Measurements from ENCODE around the gene KRT33B. TPM values are rescaled to one million over a fixed set of nuclear protein-coding genes. Genes with fewer than 3 reads are reported as not detected.
A peak's percentile ranks its signal among the peaks of the same experiment; 100 is the strongest.

KRT33B gene
- total and polyA plus RNA-seq, 2 of the 13 experiments (the other 11 are each of a cell fraction or from before 2014, with no cell fraction given): not detected

DNA sequence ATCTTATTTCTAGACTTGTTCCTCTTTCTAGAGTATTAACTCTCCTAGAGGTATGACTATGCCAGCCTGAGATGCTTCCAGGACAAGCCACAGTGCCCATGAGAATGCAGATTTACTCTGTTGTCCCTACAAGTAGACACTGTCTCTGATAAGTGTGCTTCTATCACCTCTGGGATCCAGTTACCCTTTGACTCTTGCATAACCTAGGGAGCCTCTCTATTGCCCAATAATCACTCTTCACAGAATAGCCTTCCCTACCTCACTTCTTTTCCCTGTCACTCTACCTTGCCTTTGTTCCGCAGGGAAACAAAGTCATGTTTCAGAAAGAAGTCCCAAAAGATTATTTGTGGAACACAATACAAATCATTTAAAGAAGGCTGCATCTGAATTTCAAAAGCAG lies 14.1 kb upstream of the KRT33B start:
- intact Hi-C loops (cut with micrococcal nuclease; ENCODE audit: unreplicated experiment) (no loop called here), in situ Hi-C loops (cut with HindIII; ENCODE audit: extremely low pct_ligation_motif_present, low pct_unique_long_range_greater_than_20kb) (no loop called here)
- ATAC-seq (peak; percentile 60; the same call in 2 of the 3 replicates), DNase-seq (ENCODE audit: low spot score) (peak; percentile 21), FAIRE-seq (peak; percentile 4)
- Histone ChIP-seq H3K4me1 (ENCODE audit: insufficient read depth, low read length) (0 out of 2 replicates have a peak, but pooled peaks cover 4% of the 10 kb centered on the region), H3K27me3 (ENCODE audit: control insufficient read depth in 1 of 2, insufficient read depth in 2 of 2, low read length in 2 of 2) (no peaks in the 10 kb centered on the region; a peak in 1 of 5 replicates), H3K9ac (ENCODE audit: insufficient read depth, low read depth, low read length) (no peak overlapping the region), H2AFZ (ENCODE audit: low read length) (no peak overlapping the region), H4K20me1 (ENCODE audit: insufficient read depth, low read length) (no peaks in the 10 kb centered on the region), H3K79me2 (ENCODE audit: insufficient read depth, low read length) (no peaks in the 10 kb centered on the region), H3K4me3 (replicated peaks in 1 of 3; ENCODE audit: insufficient read depth in 1 of 3, low read depth in 2 of 3, low read length in 3 of 3) (no peak overlapping the region), H3K36me3 (replicated peaks in 1 of 2; ENCODE audit: control insufficient read depth in 1 of 2, insufficient read depth in 2 of 2, low read length in 2 of 2) (no peaks in the 10 kb centered on the region), H3K27ac (ENCODE audit: extremely low read length, insufficient read depth, low read length) (no peak overlapping the region), H3K4me2 (ENCODE audit: low read depth, low read length) (no peak overlapping the region), H3K9me3 (ENCODE audit: low read length) (peaks cover 9% of the 10 kb centered on the region)
- ChIA-PET CTCF (ENCODE audit: low intra/inter-chr PET ratio, low total read pairs) (no interaction called here), POLR2A (no interaction called here)
- TF ChIP-seq GATAD2A (CRISPR knock-in tag; IDR thresholded peaks at IDR 0.05) (0 out of 2 replicates have a peak, but pooled peaks have one; percentile 28), PCBP1 (IDR thresholded peaks at IDR 0.05; ENCODE audit: borderline replicate concordance, low read depth, low read length) (no peak), SOX6 (IDR thresholded peaks at IDR 0.05) (no peak), SOX6 (CRISPR knock-in tag; IDR thresholded peaks at IDR 0.05) (peak; percentile 10; the same call in 1 of the 2 replicates), CEBPG (CRISPR knock-in tag; IDR thresholded peaks at IDR 0.05) (peak; percentile 95), HNF4G (IDR thresholded peaks at IDR 0.05; ENCODE audit: borderline replicate concordance, low read depth, low read length) (peak; percentile 53; the same call in 1 of the 2 replicates), HNF4G (CRISPR knock-in tag; IDR thresholded peaks at IDR 0.05; ENCODE audit: borderline replicate concordance, low read depth) (no peak), CEBPB (IDR thresholded peaks at IDR 0.05; ENCODE audit: borderline replicate concordance, low read depth, low read length) (peak; percentile 97), ZNF761 (CRISPR knock-in tag; conservative IDR thresholded peaks at IDR 0.05) (no peak), RFXANK (CRISPR knock-in tag; IDR thresholded peaks at IDR 0.05) (no peak), NR2C2 (CRISPR knock-in tag; IDR thresholded peaks at IDR 0.05; ENCODE audit: borderline replicate concordance) (peak; percentile 61), HNF4A (CRISPR knock-in tag; IDR thresholded peaks at IDR 0.05) (peak; percentile 53; the same call in 1 of the 2 replicates), TRIM24 (CRISPR knock-in tag; IDR thresholded peaks at IDR 0.05) (peak; percentile 27; the same call in 1 of the 2 replicates)
- TF ChIP-seq, protein P1, sequence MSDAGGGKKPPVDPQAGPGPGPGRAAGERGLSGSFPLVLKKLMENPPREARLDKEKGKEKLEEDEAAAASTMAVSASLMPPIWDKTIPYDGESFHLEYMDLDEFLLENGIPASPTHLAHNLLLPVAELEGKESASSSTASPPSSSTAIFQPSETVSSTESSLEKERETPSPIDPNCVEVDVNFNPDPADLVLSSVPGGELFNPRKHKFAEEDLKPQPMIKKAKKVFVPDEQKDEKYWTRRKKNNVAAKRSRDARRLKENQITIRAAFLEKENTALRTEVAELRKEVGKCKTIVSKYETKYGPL (CRISPR knock-in tag; IDR thresholded peaks at IDR 0.05): peak; percentile 88; the same call in 1 of the 2 replicates
- TF ChIP-seq, protein P2, sequence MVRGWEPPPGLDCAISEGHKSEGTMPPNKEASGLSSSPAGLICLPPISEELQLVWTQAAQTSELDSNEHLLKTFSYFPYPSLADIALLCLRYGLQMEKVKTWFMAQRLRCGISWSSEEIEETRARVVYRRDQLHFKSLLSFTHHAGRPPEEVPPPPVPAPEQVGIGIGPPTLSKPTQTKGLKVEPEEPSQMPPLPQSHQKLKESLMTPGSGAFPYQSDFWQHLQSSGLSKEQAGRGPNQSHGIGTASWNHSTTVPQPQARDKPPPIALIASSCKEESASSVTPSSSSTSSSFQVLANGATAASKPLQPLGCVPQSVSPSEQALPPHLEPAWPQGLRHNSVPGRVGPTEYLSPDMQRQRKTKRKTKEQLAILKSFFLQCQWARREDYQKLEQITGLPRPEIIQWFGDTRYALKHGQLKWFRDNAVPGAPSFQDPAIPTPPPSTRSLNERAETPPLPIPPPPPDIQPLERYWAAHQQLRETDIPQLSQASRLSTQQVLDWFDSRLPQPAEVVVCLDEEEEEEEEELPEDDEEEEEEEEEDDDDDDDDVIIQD (CRISPR knock-in tag; IDR thresholded peaks at IDR 0.05; ENCODE audit: low read depth): no peak
- BruUV-seq (replicated peaks): no TSS peak
- WGBS (ENCODE audit: low lambda C conversion rate): 2% methylated on average over 1 of the region's 1 CpG
